OCI-LY3 (cell line): ENCODE results near the gene OSCAR.

Source experiments
- EZH2phosphoT487 ChIP-seq: fragments of 200-600 bp; shearing (Covaris generic); IDR thresholded peaks from 2 replicates; pipeline ENCODE4 v1.6.1; 2018; ENCODE audit warnings: antibody characterized with exemption, mixed run types, low read depth
- TF ChIP-seq, protein P1 (sequence below): fragments of 200-600, 300-600 bp; sonication (generic); IDR thresholded peaks from 2 replicates; pipeline ENCODE4 v1.5.1; 2014; ENCODE audit warnings: antibody characterized with exemption, low read length, low read depth

GRCh38 chr19:54138489-54139256, 38.1 kb upstream of the OSCAR start:
- TF ChIP-seq, protein P1, sequence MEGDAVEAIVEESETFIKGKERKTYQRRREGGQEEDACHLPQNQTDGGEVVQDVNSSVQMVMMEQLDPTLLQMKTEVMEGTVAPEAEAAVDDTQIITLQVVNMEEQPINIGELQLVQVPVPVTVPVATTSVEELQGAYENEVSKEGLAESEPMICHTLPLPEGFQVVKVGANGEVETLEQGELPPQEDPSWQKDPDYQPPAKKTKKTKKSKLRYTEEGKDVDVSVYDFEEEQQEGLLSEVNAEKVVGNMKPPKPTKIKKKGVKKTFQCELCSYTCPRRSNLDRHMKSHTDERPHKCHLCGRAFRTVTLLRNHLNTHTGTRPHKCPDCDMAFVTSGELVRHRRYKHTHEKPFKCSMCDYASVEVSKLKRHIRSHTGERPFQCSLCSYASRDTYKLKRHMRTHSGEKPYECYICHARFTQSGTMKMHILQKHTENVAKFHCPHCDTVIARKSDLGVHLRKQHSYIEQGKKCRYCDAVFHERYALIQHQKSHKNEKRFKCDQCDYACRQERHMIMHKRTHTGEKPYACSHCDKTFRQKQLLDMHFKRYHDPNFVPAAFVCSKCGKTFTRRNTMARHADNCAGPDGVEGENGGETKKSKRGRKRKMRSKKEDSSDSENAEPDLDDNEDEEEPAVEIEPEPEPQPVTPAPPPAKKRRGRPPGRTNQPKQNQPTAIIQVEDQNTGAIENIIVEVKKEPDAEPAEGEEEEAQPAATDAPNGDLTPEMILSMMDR, result no peak
- no peak for TF ChIP-seq EZH2phosphoT487
